AG20443 (cell line): ENCODE results near the gene IKBKG.
"Not testable (repeated sequence)": the region's sequence is repeated elsewhere in the genome, so short reads cannot be mapped to it uniquely, and the experiment has no call there.

Experiments used
- DNase-seq: peaks from one replicate; pipeline ENCODE4 v3.0.0; 2012; ENCODE audit warnings: low spot score, mixed read lengths

The IKBKG gene

DNA sequence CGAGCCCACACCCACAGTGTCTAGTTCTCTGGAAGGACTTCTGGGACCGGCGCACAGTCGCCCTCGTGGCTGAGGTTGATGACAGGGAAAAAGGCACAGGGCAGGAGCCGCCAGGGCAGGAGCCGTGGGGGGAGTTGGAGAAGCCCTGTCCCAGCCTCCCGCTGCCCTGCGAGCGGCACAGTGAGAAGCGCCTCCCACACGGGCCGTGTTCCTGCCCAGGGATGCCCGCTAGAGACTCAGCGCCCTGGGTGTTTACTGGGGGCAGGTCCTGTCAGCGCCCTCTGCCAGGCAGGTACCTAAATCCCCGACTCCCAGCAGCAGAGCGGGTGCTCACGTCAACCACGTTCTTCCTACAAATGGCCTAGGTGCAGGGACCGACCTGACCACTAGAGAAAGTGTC is 11.5 kb downstream of the IKBKG start:
- DNase-seq, result not testable (repeated sequence)

DNA sequence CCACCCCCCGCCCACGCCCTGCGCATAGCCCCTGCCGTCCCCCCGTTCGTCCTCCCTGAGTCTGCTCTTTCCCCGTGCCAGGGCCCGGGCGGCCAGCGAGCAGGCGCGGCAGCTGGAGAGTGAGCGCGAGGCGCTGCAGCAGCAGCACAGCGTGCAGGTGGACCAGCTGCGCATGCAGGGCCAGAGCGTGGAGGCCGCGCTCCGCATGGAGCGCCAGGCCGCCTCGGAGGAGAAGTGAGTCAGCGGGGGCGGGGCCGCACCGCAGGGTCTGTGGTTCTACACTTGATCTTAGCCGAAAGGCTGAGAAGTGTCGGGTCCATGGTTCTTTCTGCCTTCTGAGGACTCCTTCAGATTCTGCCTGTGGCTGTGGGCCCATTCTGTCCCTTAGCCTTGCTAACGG is 12.9 kb downstream of the IKBKG start:
- not testable (repeated sequence) for DNase-seq

DNA sequence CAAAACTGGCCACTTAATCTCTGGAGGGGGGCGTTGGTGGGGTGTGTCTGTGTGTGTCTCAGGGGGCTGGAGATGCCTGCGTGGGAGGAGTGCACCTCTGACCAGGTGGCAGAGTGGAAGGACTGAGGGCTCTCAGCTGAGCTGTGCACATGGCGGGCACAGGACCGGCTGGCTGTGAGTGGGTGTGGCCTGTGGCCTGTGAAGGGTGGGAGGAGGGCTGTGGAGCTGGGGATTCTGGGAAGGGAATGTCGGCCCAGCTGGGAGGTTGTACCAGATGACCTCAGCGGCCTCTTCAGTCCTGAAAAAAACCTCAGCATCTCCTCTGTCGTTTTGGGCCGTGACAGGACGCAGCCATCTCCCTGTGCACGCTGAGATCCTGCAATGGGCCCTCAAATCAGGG is 14.9 kb downstream of the IKBKG start:
- not testable (repeated sequence) for DNase-seq

GRCh38 chrX:154570361-154570760 is 22.9 kb downstream of the IKBKG start:
- DNase-seq, result not testable (repeated sequence)

DNA sequence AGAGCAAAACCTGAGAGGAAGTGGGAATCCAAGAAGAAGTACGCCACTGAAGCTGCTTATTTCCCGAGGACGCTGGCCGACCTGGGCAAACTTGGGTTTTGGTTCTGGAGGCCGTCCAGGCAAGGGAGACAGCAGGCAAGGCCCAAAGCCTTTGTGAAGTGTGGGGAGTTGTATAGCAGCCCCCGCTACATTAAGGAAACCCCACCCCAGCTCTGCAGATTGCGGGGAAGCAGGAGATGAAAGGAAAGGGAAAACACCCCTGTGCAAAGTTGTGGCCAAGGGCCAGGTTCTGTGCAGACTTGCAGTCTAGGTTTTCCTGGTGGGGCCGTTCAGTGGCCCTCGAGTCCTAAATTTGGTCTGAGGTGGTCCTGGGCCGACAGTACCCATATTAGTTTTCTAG is 25.6 kb downstream of the IKBKG start:
- DNase-seq, result not testable (repeated sequence)

GRCh38 chrX:154575076-154575475 is 27.7 kb downstream of the IKBKG start:
- not testable (repeated sequence) for DNase-seq

GRCh38 chrX:154582994-154583393 is 35.6 kb downstream of the IKBKG start:
- DNase-seq, result not testable (repeated sequence)

- DNase-seq, result not testable (repeated sequence)
Measured at GRCh38 chrX:154584585-154585183, 37.3 kb downstream of the IKBKG start, which contains the start of gene CTAG1A. Gene CTAG1A, plus strand, starts transcription at chrX:154585133. Its CDS starts 74 bp downstream, at chrX:154585207.

GRCh38 chrX:154590415-154590814 is 43.0 kb downstream of the IKBKG start:
- not testable (repeated sequence) for DNase-seq

- DNase-seq, result no peak
Measured at GRCh38 chrX:154592505-154592904, 45.1 kb downstream of the IKBKG start.

DNA sequence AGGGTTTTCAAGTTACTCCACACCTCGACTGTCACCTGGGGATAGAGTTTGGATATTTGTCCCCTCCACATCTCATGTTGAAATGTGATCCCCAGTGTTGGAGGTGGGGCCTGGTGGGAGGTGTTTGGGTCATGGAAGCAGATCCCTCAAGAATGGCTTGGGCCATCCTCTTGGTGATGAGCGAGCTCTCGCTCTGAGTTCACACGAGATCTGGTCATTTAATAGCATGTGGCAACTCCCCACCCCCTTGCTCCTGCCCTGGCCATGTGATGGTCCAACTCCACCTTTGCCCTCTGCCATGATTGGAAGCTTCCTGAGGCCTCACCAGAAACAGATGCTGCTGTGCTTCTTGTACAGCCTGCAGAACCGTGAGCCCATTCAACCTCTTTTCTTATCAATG is 45.8 kb downstream of the IKBKG start:
- DNase-seq, result no peak

DNA sequence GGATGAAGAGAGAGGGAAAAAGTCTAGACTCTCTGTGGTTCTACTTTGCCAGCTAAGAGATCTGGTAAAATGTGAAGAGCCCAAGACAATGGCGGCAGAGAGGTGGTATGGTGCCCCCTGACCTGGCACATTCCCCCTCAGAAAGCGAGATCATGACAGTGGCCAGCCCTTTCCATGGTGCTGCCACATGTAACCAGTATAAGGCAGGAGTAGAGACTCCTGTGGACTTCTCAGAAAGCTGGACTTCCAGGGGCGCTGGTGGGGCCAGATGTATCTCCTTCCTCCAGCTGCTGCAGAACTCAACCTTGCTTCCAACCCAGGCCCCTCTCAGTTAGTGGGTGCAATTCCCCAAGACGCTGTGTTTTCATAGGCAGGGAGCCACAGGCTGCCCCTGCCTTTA is 47.1 kb downstream of the IKBKG start:
- DNase-seq, result no peak

- no peak for DNase-seq
Measured at GRCh38 chrX:154595559-154596249, 48.3 kb downstream of the IKBKG start.

DNA sequence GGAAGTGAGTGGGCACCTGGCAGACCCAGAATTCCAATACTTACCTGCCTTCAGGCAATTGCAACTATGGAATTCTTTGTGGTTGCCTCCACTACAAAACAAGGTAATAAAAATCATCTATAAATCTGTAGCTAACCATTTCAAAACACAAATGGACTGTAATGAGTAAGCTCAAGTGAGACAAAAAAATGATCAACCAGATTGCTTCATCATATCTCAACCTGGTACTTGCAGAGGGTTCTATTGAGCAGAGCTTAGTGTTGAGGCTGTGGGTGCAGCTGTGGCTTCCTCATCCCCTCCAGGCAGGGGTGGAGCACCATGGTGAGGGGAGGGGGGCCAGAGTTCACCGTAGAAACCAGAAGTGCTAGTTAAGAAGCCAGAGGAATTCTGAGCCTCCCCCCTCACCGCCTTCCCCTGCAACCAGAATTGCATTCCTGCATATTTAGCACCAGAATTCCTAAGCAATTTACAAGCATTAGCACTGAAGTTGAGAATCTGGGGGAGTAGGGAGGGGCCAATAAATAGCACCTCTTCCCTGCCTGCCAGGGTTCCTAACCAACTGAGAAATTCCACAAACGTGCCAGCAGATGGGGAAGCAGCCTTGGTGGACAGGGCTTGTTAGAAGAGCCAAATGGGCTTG is 49.0 kb downstream of the IKBKG start:
- peak; percentile 70 for DNase-seq

GRCh38 chrX:154597221-154597620 is 49.8 kb downstream of the IKBKG start:
- no peak for DNase-seq

DNA sequence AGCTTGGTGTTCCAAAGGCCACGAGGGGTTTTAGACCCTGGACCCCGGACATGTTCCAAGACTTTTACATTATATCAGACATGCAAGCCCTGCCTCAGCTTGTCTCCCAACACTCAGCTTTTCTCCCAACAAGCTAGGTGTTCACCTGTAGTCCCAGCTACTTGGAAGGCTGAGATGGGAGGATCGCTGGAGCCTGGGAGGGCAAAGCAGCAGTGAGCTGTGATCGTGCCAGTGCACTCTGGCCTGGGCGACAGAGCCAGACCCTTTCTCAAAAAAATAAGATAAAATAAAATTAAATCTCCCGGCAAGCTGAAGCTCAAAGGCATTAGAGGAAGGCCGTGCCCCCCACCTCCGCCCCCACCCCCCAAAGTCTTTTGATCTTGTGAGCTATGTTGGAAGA is 51.2 kb downstream of the IKBKG start:
- no peak for DNase-seq

DNA sequence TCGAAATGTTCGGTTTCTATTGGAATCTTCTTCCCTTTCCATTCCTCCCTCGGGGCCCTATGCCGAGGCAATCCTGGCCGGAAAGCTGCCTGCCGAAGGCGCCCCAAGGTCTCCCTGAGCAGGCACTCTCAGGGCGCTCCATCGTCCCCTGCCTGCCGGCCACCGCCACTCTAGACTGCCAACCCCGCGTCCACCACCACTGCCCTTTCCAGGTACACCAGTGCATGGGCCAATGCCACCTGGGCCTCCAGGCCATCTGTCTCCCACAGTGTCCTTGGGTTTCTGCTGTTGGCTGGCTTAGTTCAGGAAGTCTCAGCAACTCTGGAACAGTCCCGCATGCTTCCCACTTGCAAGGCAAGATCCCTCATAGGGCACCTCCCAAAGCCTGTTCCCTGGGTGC is 52.1 kb downstream of the IKBKG start:
- no peak for DNase-seq

GRCh38 chrX:154600759-154601374 is 53.4 kb downstream of the IKBKG start:
- DNase-seq, result peak; percentile 14

GRCh38 chrX:154602226-154602625 is 54.8 kb downstream of the IKBKG start:
- DNase-seq, result no peak

DNA sequence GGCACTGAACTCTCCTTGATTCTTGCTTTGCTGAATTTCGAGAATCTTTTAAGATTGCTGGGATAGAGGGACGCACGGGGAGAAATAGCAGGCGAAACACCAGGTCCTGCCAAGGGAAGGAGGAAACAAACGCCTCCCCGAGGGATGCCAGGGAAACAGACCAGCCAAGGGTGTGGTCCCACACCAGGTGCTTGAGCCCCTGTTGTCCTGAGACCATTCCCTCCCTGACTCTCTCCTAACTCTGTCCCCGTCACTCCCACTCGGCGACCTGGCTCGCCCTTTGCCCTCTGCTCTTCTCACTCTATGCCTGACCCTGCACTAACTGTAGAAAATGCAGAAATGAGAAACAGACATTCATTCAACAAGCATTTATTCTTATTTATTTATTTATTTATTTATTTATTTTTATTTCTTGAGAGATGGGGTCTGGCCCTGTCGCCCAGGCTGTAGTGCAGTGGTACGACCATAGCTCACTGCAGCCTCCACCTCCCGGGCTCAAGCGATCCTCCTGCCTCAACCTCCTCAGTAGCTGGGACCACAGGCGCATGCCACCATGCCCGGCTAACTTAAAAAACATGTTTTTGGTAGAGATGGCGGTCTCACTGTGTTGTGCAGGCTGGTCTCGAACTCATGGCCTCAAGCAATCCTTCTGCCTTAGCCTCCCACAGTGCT is 55.5 kb downstream of the IKBKG start:
- DNase-seq, result no peak

DNA sequence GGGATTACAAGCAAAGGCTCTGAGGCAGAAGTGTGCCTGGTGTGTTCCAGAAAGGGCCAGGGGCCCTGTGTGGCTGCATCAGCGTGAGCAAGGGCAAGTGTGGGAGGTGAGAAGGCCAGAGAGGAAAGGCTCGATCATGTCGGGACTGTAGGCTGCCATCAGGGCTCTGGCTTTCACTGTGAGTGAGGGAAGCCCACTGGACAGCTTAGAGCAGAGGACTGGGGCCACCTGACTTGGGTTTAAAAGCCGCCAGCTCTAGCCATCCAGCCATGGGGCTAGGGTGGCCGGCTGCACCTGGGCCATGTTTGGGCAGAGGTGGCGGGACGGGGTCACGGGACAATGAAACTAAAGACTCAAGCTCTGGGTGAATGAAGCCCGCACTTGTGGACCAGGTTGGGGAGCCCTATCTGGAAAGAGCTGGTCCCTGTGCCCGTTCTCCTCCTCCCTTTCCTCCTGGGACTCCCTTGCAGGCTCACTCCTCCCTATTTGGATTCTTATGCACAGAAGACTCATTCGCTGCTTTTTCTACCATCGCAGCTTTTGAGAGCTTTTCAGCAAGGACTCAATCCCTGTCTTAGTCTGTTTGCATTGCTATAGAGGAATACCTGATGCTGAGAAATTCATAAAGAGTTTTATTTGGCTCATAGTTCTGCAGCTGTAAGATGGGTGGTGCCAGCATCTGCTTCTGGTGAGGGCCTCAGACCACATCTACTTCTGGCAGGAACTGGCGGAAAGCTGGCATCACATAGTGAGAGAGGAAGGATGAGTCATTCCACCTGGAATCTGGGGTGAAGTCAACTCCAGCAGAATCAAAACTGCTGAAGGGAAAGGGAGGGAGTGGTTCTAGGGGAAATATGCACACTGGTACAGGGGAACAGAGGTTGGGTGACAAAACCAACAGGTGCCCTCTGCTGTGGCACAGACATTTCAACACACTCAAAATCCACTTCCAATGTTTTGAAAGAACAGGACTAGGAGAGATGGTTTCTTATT is 56.3 kb downstream of the IKBKG start:
- peak; percentile 37 for DNase-seq
